Osteocyte (in vitro differentiated cells): Measurements from ENCODE around the gene KRT1. TPM values are rescaled to one million over a fixed set of nuclear protein-coding genes. Genes with fewer than 3 reads are reported as not detected.

Experiments
- DNase-seq: peaks from one replicate; pipeline ENCODE4 v3.0.0; 2021; ENCODE audit warnings: mixed read lengths; ENCODE audit not compliant: unreplicated experiment; ENCODE audit errors: extremely low spot score
- H3K27ac Mint-ChIP-seq: one replicate; pipeline ENCODE4 v1.8.0; 2021; ENCODE audit warnings: mild to moderate bottlenecking, mixed read lengths; ENCODE audit not compliant: unreplicated experiment
- H3K27me3 Mint-ChIP-seq: one replicate; pipeline ENCODE4 v1.8.0; 2021; ENCODE audit warnings: mixed read lengths; ENCODE audit not compliant: unreplicated experiment
- H3K36me3 Mint-ChIP-seq: one replicate; pipeline ENCODE4 v1.8.0; 2021; ENCODE audit warnings: mixed read lengths; ENCODE audit not compliant: unreplicated experiment
- H3K4me1 Mint-ChIP-seq: one replicate; pipeline ENCODE4 v1.8.0; 2021; ENCODE audit warnings: mixed read lengths; ENCODE audit not compliant: unreplicated experiment
- H3K4me3 Mint-ChIP-seq: one replicate; pipeline ENCODE4 v1.8.0; 2021; ENCODE audit warnings: mild to moderate bottlenecking, moderate library complexity, mixed read lengths; ENCODE audit not compliant: unreplicated experiment
- H3K9me3 Mint-ChIP-seq: one replicate; pipeline ENCODE4 v1.8.0; 2021; ENCODE audit warnings: mixed read lengths; ENCODE audit not compliant: unreplicated experiment
- CTCF ChIP-seq: fragments of 200-600 bp; sonication (generic); IDR thresholded peaks from 2 replicates; pipeline ENCODE4 v1.5.0; 2021; ENCODE audit warnings: antibody characterized with exemption, mild to moderate bottlenecking, moderate library complexity
- total RNA-seq: library from RNA; stranded (reverse); gene quantifications from 2 replicates; pipeline ENCODE4 v1.2.1, GENCODE V29; 2021

Gene KRT1
- total RNA-seq, 1 donor from 2014 or later = not detected

GRCh38 chr12:52631264-52631663, 48.9 kb downstream of the KRT1 start:
- H3K36me3 Mint-ChIP-seq = no peaks in the 10 kb centered on the region
- no peak for TF ChIP-seq CTCF
- no peak overlapping the region for H3K27ac Mint-ChIP-seq
- H3K9me3 Mint-ChIP-seq = no peaks in the 10 kb centered on the region
- peaks cover 52% of the 10 kb centered on the region for H3K27me3 Mint-ChIP-seq
- no peak overlapping the region for H3K4me3 Mint-ChIP-seq
- H3K4me1 Mint-ChIP-seq = no peaks in the 10 kb centered on the region
- DNase-seq = peak; percentile 49

GRCh38 chr12:52630599-52631200, 49.5 kb downstream of the KRT1 start:
- DNase-seq = no peak
- Mint-ChIP-seq H3K27me3 (peaks cover 58% of the 10 kb centered on the region), H3K36me3 (no peaks in the 10 kb centered on the region), H3K9me3 (no peaks in the 10 kb centered on the region), H3K4me1 (no peaks in the 10 kb centered on the region), H3K27ac (no peak overlapping the region), H3K4me3 (no peak overlapping the region)
- TF ChIP-seq CTCF = no peak

GRCh38 chr12:52630008-52630500, 50.2 kb downstream of the KRT1 start:
- H3K9me3 Mint-ChIP-seq = no peaks in the 10 kb centered on the region
- H3K4me3 Mint-ChIP-seq = no peak overlapping the region
- peaks cover 62% of the 10 kb centered on the region for H3K27me3 Mint-ChIP-seq
- no peak for TF ChIP-seq CTCF
- no peak overlapping the region for H3K27ac Mint-ChIP-seq
- H3K4me1 Mint-ChIP-seq = no peaks in the 10 kb centered on the region
- H3K36me3 Mint-ChIP-seq = no peaks in the 10 kb centered on the region
- peak; percentile 70 for DNase-seq

GRCh38 chr12:52629281-52630007, 50.8 kb downstream of the KRT1 start:
- Mint-ChIP-seq H3K36me3 (no peaks in the 10 kb centered on the region), H3K27me3 (peaks cover 68% of the 10 kb centered on the region), H3K4me3 (no peak overlapping the region)

More at GRCh38 chr12:52629281-52630007, 50.8 kb downstream of the KRT1 start:
- H3K27ac Mint-ChIP-seq = no peak overlapping the region
- peak; percentile 54 for DNase-seq
- no peaks in the 10 kb centered on the region for H3K9me3 Mint-ChIP-seq
- no peaks in the 10 kb centered on the region for H3K4me1 Mint-ChIP-seq
- TF ChIP-seq CTCF = no peak
